GM23338 (cell line): Measurements from ENCODE around the gene LCE2C. TPM values are rescaled to one million over a fixed set of nuclear protein-coding genes. Genes with fewer than 3 reads are reported as not detected.

Source experiments
- ATAC-seq: fragments of 200-7000 bp; cut with Tn5 transposase; 3 replicates; pipeline ENCODE4 v1.9.1; 2020
- DNase-seq: peaks from one replicate; pipeline ENCODE4 v3.0.0-alpha.2; 2015; ENCODE audit warnings: low spot score
- H2AFZ ChIP-seq: fragments of 200-600 bp; sonication (generic); 2 replicates; pipeline ENCODE4 v1.8.0; 2016; ENCODE audit warnings: antibody characterized with exemption, mild to moderate bottlenecking, moderate library complexity
- H3F3A ChIP-seq: fragments of 200-600 bp; sonication (generic); replicated peaks from 2 replicates; pipeline ENCODE4 v1.8.0; 2017; ENCODE audit warnings: antibody characterized with exemption, mixed run types, low read depth
- H3K27ac ChIP-seq: fragments of 200-600 bp; sonication (generic); 2 replicates; pipeline ENCODE4 v1.6.1; 2016; ENCODE audit warnings: low read depth
- H3K27me3 ChIP-seq: fragments of 200-600 bp; sonication (generic); 2 replicates; pipeline ENCODE4 v1.8.0; 2016; ENCODE audit warnings: mild to moderate bottlenecking, mixed run types, moderate library complexity; ENCODE audit not compliant: insufficient read depth
- H3K36me3 ChIP-seq: fragments of 200-600 bp; sonication (generic); 2 replicates; pipeline ENCODE4 v1.8.0; 2016; ENCODE audit warnings: mild to moderate bottlenecking; ENCODE audit not compliant: insufficient read depth
- H3K4me1 ChIP-seq: fragments of 200-600 bp; sonication (generic); 2 replicates; pipeline ENCODE4 v1.8.0; 2016; ENCODE audit warnings: mild to moderate bottlenecking, moderate library complexity; ENCODE audit not compliant: insufficient read depth
- H3K4me2 ChIP-seq: fragments of 200-600 bp; sonication (generic); 2 replicates; pipeline ENCODE4 v1.7.1; 2017; ENCODE audit warnings: mixed run types
- H3K4me3 ChIP-seq: fragments of 200-600 bp; sonication (generic); 2 replicates; pipeline ENCODE4 v1.6.1; 2016; ENCODE audit warnings: mixed run types
- H3K79me2 ChIP-seq: fragments of 200-600 bp; sonication (generic); replicated peaks from 2 replicates; pipeline ENCODE4 v1.8.0; 2017; ENCODE audit warnings: mild to moderate bottlenecking; ENCODE audit not compliant: insufficient read depth
- H3K9me2 ChIP-seq: fragments of 200-600 bp; sonication (generic); 2 replicates; pipeline ENCODE4 v1.8.0; 2017; ENCODE audit not compliant: insufficient read depth
- H4K20me1 ChIP-seq: fragments of 200-600 bp; sonication (generic); replicated peaks from 2 replicates; pipeline ENCODE4 v1.8.0; 2017; ENCODE audit warnings: mild to moderate bottlenecking; ENCODE audit not compliant: insufficient read depth
- H3K27ac Mint-ChIP-seq: 2 replicates; pipeline ENCODE4 v1.8.0; 2020; ENCODE audit warnings: inconsistent platforms, mild to moderate bottlenecking, moderate library complexity, mixed read lengths
- H3K27me3 Mint-ChIP-seq: 3 replicates; pipeline ENCODE4 v1.8.0; 2022; ENCODE audit warnings: low read depth, mild to moderate bottlenecking, moderate library complexity, mixed read lengths, inconsistent platforms; ENCODE audit not compliant: insufficient read depth, poor library complexity
- H3K36me3 Mint-ChIP-seq: 3 replicates; pipeline ENCODE4 v1.8.0; 2021; ENCODE audit warnings: low read depth, mild to moderate bottlenecking, inconsistent platforms, moderate library complexity, mixed read lengths
- H3K4me1 Mint-ChIP-seq: 3 replicates; pipeline ENCODE4 v1.8.0; 2020; ENCODE audit warnings: mild to moderate bottlenecking, inconsistent platforms, mixed read lengths
- H3K4me3 Mint-ChIP-seq: 3 replicates; pipeline ENCODE4 v1.8.0; 2021; ENCODE audit warnings: moderate library complexity, mild to moderate bottlenecking, inconsistent platforms, mixed read lengths
- H3K9me3 Mint-ChIP-seq: 3 replicates; pipeline ENCODE4 v1.8.0; 2020; ENCODE audit warnings: moderate library complexity, mild to moderate bottlenecking, inconsistent platforms, mixed read lengths
- CREB1 ChIP-seq: fragments of 250-450 bp; sonication (Bioruptor Pico); IDR thresholded peaks from 2 replicates; pipeline ENCODE4 v1.5.0; 2020; ENCODE audit warnings: low read depth, mild to moderate bottlenecking, moderate library complexity
- EZH2 ChIP-seq: fragments of 200-600 bp; sonication (generic); IDR thresholded peaks from one replicate; pipeline ENCODE4 v1.8.0; 2017; ENCODE audit warnings: antibody characterized with exemption, mild to moderate bottlenecking, low read depth; ENCODE audit not compliant: unreplicated experiment
- EZH2phosphoT487 ChIP-seq: fragments of 200-600 bp; sonication (generic); IDR thresholded peaks from one replicate; pipeline ENCODE4 v1.8.1; 2018; ENCODE audit warnings: antibody characterized with exemption; ENCODE audit not compliant: unreplicated experiment
- JUNB ChIP-seq: IDR thresholded peaks from one replicate; pipeline ENCODE4 v1.6.1; 2016; ENCODE audit warnings: antibody characterized with exemption; ENCODE audit not compliant: unreplicated experiment
- NANOG ChIP-seq: IDR thresholded peaks from 2 replicates; pipeline ENCODE4 v1.6.1; 2016; ENCODE audit warnings: antibody characterized with exemption, borderline replicate concordance
- POLR2AphosphoS5 ChIP-seq: IDR thresholded peaks from 2 replicates; pipeline ENCODE4 v1.6.1; 2016; ENCODE audit warnings: antibody characterized with exemption, low read depth
- STAT1 ChIP-seq: IDR thresholded peaks from one replicate; pipeline ENCODE4 v1.6.1; 2016; ENCODE audit warnings: antibody characterized with exemption; ENCODE audit not compliant: unreplicated experiment
- ZNF114 ChIP-seq: fragments of 250-450 bp; sonication (Bioruptor Pico); IDR thresholded peaks from 2 replicates; pipeline ENCODE4 v1.5.0; 2020; ENCODE audit warnings: mild to moderate bottlenecking, moderate library complexity
- ZNF331 ChIP-seq: fragments of 250-450 bp; sonication (Bioruptor Pico); IDR thresholded peaks from 2 replicates; pipeline ENCODE4 v1.5.0; 2020; ENCODE audit warnings: low read depth, mild to moderate bottlenecking, moderate library complexity
- polyA plus RNA-seq: library from polyadenylated mRNA; unstranded; fragments of >200 nt; fragmentation: Nextera tagmentation; extraction: Ambion mirVana; gene quantifications from 2 replicates; pipeline ENCODE4 v1.2.1, GENCODE V29; 2016
- total RNA-seq: library from RNA; depleted of rRNA; stranded (reverse); fragments of >200 nt; shearing (Covaris generic); gene quantifications from 2 replicates; pipeline ENCODE4 v1.2.3, GENCODE V29; 2014
- TF ChIP-seq, protein P1 (sequence below): IDR thresholded peaks from one replicate; pipeline ENCODE4 v1.6.1; 2018; ENCODE audit warnings: antibody characterized with exemption; ENCODE audit not compliant: unreplicated experiment
- TF ChIP-seq, protein P2 (sequence below), 2 experiments: fragments of 200-600 bp in 1 of 2; sonication (generic) in 1 of 2; conservative IDR thresholded peaks; 2 replicates each; pipeline versions ENCODE4 v1.5.1 to v1.6.1; 2016 to 2017; ENCODE audit warnings: antibody characterized with exemption in 2 of 2, low read depth in 2 of 2, mild to moderate bottlenecking in 2 of 2, moderate library complexity in 1 of 2
- TF ChIP-seq, protein P3 (sequence below): IDR thresholded peaks from 2 replicates; pipeline ENCODE4 v1.6.1; 2016; ENCODE audit warnings: antibody characterized with exemption
- TF ChIP-seq, protein P4 (sequence below): fragments of 250-450 bp; sonication (Bioruptor Pico); IDR thresholded peaks from 2 replicates; pipeline ENCODE4 v1.5.0; 2020; ENCODE audit warnings: mild to moderate bottlenecking, moderate library complexity

LCE2C gene
- total and polyA plus RNA-seq, 2 experiments from 2014 or later = not detected

DNA sequence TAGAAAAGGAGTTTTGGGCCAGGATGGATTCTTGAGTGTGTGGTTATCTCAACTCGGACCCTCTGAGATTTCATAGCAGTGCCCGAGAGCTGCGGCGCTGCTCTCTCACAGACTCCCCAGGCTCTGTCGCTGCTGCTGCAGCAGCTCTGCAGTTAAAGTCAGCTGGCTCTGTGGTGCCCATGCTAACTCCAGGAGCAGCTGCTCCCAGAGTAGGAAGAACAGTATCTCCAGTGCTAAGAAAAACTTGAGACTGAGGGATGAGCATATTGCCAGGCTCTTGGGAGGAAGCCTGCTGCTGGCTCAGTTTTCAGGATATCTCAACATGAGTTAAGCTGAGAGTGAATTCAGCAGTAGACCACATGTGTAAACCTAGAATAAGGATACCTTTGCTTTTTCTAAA, 7.4 kb upstream of the LCE2C start (continued):
- TF ChIP-seq, protein P1, sequence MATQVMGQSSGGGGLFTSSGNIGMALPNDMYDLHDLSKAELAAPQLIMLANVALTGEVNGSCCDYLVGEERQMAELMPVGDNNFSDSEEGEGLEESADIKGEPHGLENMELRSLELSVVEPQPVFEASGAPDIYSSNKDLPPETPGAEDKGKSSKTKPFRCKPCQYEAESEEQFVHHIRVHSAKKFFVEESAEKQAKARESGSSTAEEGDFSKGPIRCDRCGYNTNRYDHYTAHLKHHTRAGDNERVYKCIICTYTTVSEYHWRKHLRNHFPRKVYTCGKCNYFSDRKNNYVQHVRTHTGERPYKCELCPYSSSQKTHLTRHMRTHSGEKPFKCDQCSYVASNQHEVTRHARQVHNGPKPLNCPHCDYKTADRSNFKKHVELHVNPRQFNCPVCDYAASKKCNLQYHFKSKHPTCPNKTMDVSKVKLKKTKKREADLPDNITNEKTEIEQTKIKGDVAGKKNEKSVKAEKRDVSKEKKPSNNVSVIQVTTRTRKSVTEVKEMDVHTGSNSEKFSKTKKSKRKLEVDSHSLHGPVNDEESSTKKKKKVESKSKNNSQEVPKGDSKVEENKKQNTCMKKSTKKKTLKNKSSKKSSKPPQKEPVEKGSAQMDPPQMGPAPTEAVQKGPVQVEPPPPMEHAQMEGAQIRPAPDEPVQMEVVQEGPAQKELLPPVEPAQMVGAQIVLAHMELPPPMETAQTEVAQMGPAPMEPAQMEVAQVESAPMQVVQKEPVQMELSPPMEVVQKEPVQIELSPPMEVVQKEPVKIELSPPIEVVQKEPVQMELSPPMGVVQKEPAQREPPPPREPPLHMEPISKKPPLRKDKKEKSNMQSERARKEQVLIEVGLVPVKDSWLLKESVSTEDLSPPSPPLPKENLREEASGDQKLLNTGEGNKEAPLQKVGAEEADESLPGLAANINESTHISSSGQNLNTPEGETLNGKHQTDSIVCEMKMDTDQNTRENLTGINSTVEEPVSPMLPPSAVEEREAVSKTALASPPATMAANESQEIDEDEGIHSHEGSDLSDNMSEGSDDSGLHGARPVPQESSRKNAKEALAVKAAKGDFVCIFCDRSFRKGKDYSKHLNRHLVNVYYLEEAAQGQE = no peak
- TF ChIP-seq JUNB (no peak), POLR2AphosphoS5 (no peak)

DNA sequence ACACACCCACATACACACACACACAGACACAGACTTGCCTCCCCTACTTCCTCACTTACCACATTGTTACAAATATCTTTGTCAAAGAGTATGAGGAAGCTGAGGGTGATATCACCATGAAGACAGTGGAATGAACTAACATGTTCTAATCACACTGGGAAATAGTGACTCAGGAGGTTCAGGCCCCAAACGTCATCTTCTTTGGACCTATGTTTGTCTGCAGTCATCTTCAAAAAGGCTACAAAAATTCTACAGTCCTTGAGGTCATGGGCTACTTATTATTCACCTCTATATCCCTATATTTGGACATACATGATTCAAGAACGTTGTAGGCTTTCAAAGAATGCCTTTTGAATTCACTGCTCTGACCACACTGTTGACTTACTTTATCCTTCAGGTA, 2.1 kb upstream of the LCE2C start:
- Mint-ChIP-seq H3K4me1 (no peaks in the 10 kb centered on the region), H3K36me3 (no peaks in the 10 kb centered on the region), H3K27me3 (peaks cover 2% of the 10 kb centered on the region), H3K4me3 (no peak overlapping the region), H3K9me3 (no peaks in the 10 kb centered on the region; the same call in 2 of the 3 replicates), H3K27ac (no peak overlapping the region)
- H3K4me2 ChIP-seq = no peak overlapping the region
- no peak overlapping the region for H3K27ac ChIP-seq
- no peaks in the 10 kb centered on the region for H3K79me2 ChIP-seq
- H4K20me1 ChIP-seq = no peaks in the 10 kb centered on the region
- no peak for ATAC-seq
- H3K9me2 ChIP-seq = no peaks in the 10 kb centered on the region; the same call in 1 of the 2 replicates
- peak overlapping the region; percentile 23; the same call in 1 of the 2 replicates for H2AFZ ChIP-seq
- H3K4me1 ChIP-seq = no peaks in the 10 kb centered on the region
- H3K4me3 ChIP-seq = no peak overlapping the region
- H3F3A ChIP-seq = no peaks in the 10 kb centered on the region
- no peaks in the 10 kb centered on the region for H3K27me3 ChIP-seq
- H3K36me3 ChIP-seq = no peaks in the 10 kb centered on the region
- no peak for DNase-seq
- no peak for TF ChIP-seq ZNF114 (CRISPR knock-in tag)
- TF ChIP-seq ZNF331 (CRISPR knock-in tag) = no peak
- TF ChIP-seq STAT1 = no peak
- TF ChIP-seq NANOG = no peak
- TF ChIP-seq, protein P2, sequence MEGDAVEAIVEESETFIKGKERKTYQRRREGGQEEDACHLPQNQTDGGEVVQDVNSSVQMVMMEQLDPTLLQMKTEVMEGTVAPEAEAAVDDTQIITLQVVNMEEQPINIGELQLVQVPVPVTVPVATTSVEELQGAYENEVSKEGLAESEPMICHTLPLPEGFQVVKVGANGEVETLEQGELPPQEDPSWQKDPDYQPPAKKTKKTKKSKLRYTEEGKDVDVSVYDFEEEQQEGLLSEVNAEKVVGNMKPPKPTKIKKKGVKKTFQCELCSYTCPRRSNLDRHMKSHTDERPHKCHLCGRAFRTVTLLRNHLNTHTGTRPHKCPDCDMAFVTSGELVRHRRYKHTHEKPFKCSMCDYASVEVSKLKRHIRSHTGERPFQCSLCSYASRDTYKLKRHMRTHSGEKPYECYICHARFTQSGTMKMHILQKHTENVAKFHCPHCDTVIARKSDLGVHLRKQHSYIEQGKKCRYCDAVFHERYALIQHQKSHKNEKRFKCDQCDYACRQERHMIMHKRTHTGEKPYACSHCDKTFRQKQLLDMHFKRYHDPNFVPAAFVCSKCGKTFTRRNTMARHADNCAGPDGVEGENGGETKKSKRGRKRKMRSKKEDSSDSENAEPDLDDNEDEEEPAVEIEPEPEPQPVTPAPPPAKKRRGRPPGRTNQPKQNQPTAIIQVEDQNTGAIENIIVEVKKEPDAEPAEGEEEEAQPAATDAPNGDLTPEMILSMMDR (conservative IDR thresholded peaks at IDR 0.05; ENCODE audit: low read depth in 2 of 2) = no peak
- TF ChIP-seq, protein P3, sequence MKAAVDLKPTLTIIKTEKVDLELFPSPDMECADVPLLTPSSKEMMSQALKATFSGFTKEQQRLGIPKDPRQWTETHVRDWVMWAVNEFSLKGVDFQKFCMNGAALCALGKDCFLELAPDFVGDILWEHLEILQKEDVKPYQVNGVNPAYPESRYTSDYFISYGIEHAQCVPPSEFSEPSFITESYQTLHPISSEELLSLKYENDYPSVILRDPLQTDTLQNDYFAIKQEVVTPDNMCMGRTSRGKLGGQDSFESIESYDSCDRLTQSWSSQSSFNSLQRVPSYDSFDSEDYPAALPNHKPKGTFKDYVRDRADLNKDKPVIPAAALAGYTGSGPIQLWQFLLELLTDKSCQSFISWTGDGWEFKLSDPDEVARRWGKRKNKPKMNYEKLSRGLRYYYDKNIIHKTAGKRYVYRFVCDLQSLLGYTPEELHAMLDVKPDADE = no peak
- no peak for TF ChIP-seq POLR2AphosphoS5
- no peak for TF ChIP-seq CREB1
- no peak for TF ChIP-seq JUNB
- no peak for TF ChIP-seq EZH2phosphoT487
- TF ChIP-seq EZH2 = no peak
- TF ChIP-seq, protein P4, sequence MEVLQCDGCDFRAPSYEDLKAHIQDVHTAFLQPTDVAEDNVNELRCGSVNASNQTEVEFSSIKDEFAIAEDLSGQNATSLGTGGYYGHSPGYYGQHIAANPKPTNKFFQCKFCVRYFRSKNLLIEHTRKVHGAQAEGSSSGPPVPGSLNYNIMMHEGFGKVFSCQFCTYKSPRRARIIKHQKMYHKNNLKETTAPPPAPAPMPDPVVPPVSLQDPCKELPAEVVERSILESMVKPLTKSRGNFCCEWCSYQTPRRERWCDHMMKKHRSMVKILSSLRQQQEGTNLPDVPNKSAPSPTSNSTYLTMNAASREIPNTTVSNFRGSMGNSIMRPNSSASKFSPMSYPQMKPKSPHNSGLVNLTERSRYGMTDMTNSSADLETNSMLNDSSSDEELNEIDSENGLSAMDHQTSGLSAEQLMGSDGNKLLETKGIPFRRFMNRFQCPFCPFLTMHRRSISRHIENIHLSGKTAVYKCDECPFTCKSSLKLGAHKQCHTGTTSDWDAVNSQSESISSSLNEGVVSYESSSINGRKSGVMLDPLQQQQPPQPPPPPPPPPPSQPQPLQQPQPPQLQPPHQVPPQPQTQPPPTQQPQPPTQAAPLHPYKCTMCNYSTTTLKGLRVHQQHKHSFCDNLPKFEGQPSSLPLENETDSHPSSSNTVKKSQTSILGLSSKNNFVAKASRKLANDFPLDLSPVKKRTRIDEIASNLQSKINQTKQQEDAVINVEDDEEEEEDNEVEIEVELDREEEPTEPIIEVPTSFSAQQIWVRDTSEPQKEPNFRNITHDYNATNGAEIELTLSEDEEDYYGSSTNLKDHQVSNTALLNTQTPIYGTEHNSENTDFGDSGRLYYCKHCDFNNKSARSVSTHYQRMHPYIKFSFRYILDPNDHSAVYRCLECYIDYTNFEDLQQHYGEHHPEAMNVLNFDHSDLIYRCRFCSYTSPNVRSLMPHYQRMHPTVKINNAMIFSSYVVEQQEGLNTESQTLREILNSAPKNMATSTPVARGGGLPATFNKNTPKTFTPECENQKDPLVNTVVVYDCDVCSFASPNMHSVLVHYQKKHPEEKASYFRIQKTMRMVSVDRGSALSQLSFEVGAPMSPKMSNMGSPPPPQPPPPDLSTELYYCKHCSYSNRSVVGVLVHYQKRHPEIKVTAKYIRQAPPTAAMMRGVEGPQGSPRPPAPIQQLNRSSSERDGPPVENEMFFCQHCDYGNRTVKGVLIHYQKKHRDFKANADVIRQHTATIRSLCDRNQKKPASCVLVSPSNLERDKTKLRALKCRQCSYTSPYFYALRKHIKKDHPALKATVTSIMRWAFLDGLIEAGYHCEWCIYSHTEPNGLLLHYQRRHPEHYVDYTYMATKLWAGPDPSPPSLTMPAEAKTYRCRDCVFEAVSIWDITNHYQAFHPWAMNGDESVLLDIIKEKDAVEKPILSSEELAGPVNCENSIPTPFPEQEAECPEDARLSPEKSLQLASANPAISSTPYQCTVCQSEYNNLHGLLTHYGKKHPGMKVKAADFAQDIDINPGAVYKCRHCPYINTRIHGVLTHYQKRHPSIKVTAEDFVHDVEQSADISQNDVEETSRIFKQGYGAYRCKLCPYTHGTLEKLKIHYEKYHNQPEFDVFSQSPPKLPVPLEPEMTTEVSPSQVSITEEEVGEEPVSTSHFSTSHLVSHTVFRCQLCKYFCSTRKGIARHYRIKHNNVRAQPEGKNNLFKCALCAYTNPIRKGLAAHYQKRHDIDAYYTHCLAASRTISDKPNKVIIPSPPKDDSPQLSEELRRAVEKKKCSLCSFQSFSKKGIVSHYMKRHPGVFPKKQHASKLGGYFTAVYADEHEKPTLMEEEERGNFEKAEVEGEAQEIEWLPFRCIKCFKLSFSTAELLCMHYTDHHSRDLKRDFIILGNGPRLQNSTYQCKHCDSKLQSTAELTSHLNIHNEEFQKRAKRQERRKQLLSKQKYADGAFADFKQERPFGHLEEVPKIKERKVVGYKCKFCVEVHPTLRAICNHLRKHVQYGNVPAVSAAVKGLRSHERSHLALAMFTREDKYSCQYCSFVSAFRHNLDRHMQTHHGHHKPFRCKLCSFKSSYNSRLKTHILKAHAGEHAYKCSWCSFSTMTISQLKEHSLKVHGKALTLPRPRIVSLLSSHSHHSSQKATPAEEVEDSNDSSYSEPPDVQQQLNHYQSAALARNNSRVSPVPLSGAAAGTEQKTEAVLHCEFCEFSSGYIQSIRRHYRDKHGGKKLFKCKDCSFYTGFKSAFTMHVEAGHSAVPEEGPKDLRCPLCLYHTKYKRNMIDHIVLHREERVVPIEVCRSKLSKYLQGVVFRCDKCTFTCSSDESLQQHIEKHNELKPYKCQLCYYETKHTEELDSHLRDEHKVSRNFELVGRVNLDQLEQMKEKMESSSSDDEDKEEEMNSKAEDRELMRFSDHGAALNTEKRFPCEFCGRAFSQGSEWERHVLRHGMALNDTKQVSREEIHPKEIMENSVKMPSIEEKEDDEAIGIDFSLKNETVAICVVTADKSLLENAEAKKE (CRISPR knock-in tag) = no peak
